ENCODE data around the gene ATAD3B. TPM values are rescaled to one million over a fixed set of nuclear protein-coding genes. Genes with fewer than 3 reads are reported as not detected.

Gene ATAD3B
- total RNA-seq, 1 experiment from 2014 or later: 63.6 TPM

DNA sequence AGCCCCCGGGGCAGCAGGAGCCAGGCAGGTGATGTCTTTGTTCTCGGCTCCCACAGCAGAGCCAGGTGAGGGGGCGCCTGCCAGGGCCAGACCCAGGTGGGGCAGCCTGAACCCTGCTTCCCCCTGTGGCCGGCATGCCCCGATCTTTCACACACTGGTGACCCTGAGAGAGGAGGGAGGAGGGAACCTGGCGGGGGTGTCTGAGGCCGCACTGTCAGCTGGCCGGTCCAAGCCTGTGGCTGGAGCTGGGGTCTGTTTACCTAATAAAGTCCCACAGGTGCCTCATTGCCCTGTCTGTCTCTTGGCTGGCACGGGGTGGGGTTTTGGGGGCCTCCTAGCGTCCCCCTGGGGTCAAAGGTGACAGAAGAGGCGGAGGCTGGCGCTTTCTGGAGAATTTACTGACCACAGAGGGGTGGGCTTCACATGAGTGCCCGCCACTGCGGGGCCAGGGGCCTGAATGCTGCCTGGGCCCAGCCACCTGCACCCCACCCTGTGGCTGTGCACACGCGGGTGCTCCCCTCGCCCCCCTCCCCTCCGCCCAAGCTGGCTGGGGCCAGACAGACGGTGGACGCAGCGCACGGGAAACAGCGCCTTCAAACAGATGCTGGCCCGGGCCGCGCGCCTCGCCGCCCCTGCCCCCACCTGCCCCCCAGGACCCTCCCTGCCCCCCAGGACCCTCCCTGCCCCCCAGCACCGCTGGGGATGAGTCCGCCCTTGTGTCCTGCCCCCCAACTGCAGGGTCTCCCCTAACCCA lies 63.0 kb downstream of the ATAD3B start (continued):
- TF ChIP-seq, protein P1, sequence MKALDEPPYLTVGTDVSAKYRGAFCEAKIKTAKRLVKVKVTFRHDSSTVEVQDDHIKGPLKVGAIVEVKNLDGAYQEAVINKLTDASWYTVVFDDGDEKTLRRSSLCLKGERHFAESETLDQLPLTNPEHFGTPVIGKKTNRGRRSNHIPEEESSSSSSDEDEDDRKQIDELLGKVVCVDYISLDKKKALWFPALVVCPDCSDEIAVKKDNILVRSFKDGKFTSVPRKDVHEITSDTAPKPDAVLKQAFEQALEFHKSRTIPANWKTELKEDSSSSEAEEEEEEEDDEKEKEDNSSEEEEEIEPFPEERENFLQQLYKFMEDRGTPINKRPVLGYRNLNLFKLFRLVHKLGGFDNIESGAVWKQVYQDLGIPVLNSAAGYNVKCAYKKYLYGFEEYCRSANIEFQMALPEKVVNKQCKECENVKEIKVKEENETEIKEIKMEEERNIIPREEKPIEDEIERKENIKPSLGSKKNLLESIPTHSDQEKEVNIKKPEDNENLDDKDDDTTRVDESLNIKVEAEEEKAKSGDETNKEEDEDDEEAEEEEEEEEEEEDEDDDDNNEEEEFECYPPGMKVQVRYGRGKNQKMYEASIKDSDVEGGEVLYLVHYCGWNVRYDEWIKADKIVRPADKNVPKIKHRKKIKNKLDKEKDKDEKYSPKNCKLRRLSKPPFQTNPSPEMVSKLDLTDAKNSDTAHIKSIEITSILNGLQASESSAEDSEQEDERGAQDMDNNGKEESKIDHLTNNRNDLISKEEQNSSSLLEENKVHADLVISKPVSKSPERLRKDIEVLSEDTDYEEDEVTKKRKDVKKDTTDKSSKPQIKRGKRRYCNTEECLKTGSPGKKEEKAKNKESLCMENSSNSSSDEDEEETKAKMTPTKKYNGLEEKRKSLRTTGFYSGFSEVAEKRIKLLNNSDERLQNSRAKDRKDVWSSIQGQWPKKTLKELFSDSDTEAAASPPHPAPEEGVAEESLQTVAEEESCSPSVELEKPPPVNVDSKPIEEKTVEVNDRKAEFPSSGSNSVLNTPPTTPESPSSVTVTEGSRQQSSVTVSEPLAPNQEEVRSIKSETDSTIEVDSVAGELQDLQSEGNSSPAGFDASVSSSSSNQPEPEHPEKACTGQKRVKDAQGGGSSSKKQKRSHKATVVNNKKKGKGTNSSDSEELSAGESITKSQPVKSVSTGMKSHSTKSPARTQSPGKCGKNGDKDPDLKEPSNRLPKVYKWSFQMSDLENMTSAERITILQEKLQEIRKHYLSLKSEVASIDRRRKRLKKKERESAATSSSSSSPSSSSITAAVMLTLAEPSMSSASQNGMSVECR (CRISPR knock-in tag; IDR thresholded peaks at IDR 0.05; ENCODE audit: borderline replicate concordance): no peak
- TF ChIP-seq GTF2I (CRISPR knock-in tag; conservative IDR thresholded peaks at IDR 0.05) (no peak), TCF7 (CRISPR knock-in tag; IDR thresholded peaks at IDR 0.05; ENCODE audit: low read depth) (no peak), EMX1 (CRISPR knock-in tag; IDR thresholded peaks at IDR 0.05) (no peak), ZNF396 (CRISPR knock-in tag; IDR thresholded peaks at IDR 0.05; ENCODE audit: borderline replicate concordance) (no peak), KAT7 (CRISPR knock-in tag; IDR thresholded peaks at IDR 0.05; ENCODE audit: borderline replicate concordance) (no peak), ZNF671 (CRISPR knock-in tag; IDR thresholded peaks at IDR 0.05) (no peak), SMAD4 (CRISPR knock-in tag; IDR thresholded peaks at IDR 0.05) (no peak), HMGA2 (CRISPR knock-in tag; IDR thresholded peaks at IDR 0.05) (no peak)
- TF ChIP-seq, protein P2, sequence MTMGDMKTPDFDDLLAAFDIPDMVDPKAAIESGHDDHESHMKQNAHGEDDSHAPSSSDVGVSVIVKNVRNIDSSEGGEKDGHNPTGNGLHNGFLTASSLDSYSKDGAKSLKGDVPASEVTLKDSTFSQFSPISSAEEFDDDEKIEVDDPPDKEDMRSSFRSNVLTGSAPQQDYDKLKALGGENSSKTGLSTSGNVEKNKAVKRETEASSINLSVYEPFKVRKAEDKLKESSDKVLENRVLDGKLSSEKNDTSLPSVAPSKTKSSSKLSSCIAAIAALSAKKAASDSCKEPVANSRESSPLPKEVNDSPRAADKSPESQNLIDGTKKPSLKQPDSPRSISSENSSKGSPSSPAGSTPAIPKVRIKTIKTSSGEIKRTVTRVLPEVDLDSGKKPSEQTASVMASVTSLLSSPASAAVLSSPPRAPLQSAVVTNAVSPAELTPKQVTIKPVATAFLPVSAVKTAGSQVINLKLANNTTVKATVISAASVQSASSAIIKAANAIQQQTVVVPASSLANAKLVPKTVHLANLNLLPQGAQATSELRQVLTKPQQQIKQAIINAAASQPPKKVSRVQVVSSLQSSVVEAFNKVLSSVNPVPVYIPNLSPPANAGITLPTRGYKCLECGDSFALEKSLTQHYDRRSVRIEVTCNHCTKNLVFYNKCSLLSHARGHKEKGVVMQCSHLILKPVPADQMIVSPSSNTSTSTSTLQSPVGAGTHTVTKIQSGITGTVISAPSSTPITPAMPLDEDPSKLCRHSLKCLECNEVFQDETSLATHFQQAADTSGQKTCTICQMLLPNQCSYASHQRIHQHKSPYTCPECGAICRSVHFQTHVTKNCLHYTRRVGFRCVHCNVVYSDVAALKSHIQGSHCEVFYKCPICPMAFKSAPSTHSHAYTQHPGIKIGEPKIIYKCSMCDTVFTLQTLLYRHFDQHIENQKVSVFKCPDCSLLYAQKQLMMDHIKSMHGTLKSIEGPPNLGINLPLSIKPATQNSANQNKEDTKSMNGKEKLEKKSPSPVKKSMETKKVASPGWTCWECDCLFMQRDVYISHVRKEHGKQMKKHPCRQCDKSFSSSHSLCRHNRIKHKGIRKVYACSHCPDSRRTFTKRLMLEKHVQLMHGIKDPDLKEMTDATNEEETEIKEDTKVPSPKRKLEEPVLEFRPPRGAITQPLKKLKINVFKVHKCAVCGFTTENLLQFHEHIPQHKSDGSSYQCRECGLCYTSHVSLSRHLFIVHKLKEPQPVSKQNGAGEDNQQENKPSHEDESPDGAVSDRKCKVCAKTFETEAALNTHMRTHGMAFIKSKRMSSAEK (CRISPR knock-in tag; IDR thresholded peaks at IDR 0.05; ENCODE audit: borderline replicate concordance): no peak

DNA sequence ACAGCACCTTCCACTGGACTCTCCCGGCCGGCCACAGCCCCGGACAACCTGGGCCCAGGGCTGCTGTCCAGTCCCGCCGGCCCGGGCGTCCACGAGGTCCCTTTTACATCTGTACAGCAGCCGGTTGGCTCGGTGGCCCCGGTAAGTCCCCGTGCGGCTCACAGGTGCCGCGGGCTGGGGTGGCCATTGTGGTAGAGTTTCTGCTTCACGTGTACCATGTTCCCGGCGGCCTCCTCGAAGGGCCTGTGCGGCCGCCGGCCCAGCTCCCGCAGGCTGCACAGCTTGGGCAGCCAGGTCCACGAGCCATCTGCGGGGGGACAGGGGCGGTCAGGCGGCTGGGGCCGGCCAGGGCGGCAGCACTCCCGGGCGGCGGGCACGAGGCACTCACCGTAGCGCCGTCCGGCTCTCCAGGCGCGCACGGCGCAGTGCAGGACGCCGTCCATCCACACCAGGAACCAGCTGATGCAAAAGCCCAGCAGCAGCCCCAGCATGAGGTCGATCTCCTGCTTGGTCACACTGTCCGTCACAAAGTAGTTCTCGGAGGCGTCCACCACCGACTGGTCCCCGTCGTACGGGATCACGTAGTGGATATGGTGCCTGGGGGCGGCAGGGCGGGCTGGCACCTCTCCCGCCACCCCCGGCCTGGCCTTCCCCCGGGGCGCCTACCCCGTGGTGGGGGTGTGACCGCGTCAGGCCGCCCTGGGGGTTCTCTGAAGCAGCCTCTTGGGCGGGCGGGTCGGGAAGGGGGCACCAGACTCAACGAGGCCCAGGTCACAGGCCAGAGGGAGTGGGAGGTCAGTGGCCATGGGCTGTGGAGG lies 63.8 kb downstream of the ATAD3B start:
- no peaks in the 10 kb centered on the region for H3K27me3 Mint-ChIP-seq (ENCODE audit: low read depth)
- TF ChIP-seq MXD4 (CRISPR knock-in tag; IDR thresholded peaks at IDR 0.05; ENCODE audit: borderline replicate concordance) (no peak), ZNF232 (CRISPR knock-in tag; IDR thresholded peaks at IDR 0.05) (no peak), KAT7 (CRISPR knock-in tag; IDR thresholded peaks at IDR 0.05; ENCODE audit: borderline replicate concordance) (no peak)
- TF ChIP-seq, protein P2 (CRISPR knock-in tag; IDR thresholded peaks at IDR 0.05; ENCODE audit: borderline replicate concordance): no peak
- TF ChIP-seq, protein P3, sequence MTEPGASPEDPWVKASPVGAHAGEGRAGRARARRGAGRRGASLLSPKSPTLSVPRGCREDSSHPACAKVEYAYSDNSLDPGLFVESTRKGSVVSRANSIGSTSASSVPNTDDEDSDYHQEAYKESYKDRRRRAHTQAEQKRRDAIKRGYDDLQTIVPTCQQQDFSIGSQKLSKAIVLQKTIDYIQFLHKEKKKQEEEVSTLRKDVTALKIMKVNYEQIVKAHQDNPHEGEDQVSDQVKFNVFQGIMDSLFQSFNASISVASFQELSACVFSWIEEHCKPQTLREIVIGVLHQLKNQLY (CRISPR knock-in tag; IDR thresholded peaks at IDR 0.05): no peak
- TF ChIP-seq, protein P4, sequence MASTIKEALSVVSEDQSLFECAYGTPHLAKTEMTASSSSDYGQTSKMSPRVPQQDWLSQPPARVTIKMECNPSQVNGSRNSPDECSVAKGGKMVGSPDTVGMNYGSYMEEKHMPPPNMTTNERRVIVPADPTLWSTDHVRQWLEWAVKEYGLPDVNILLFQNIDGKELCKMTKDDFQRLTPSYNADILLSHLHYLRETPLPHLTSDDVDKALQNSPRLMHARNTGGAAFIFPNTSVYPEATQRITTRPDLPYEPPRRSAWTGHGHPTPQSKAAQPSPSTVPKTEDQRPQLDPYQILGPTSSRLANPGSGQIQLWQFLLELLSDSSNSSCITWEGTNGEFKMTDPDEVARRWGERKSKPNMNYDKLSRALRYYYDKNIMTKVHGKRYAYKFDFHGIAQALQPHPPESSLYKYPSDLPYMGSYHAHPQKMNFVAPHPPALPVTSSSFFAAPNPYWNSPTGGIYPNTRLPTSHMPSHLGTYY (CRISPR knock-in tag; IDR thresholded peaks at IDR 0.05): no peak
- peaks cover 5% of the 10 kb centered on the region for H3K9me3 Mint-ChIP-seq
- no peak overlapping the region for H3K27ac Mint-ChIP-seq
- no peak for ATAC-seq
- ChIA-PET POLR2A (no interaction called here), CTCF (interaction anchor here (0.8 to 1.3 kb wide), 3 partner anchors 17 to 63 kb away, joined by 3 to 4 read pairs (median 3); no protein-coding TSS in a partner anchor)
- no peak overlapping the region for H3K4me3 Mint-ChIP-seq
- DNase-seq (ENCODE audit: low spot score): no peak
- peaks cover 10% of the 10 kb centered on the region for H3K36me3 Mint-ChIP-seq
- H3K4me1 Mint-ChIP-seq: peaks cover 3% of the 10 kb centered on the region; the same call in 1 of the 2 replicates

Data from WTC11 (cell line).